ENCODE data around the gene ASTL.

The ASTL gene

GRCh38 chr2:96136129-96136720 lies 2.1 kb downstream of the ASTL start:
- TF ChIP-seq POLR2A (IDR thresholded peaks at IDR 0.05; ENCODE audit: low read depth, low read length), result no peak
- no peak for DNase-seq (ENCODE audit: insufficient read length, low spot score)
- no peak for FAIRE-seq

GRCh38 chr2:96135621-96136020 lies 2.7 kb downstream of the ASTL start:
- TF ChIP-seq POLR2A (IDR thresholded peaks at IDR 0.05; ENCODE audit: low read depth, low read length), result no peak
- no peak for DNase-seq (ENCODE audit: insufficient read length, low spot score)
- no peak for FAIRE-seq

GRCh38 chr2:96135171-96135570 lies 3.1 kb downstream of the ASTL start:
- no peak for FAIRE-seq
- no peak for TF ChIP-seq POLR2A (IDR thresholded peaks at IDR 0.05; ENCODE audit: low read depth, low read length)
- DNase-seq (ENCODE audit: insufficient read length, low spot score), result no peak

- no peak for DNase-seq (ENCODE audit: insufficient read length, low spot score)
- TF ChIP-seq POLR2A (IDR thresholded peaks at IDR 0.05; ENCODE audit: low read depth, low read length), result no peak
- FAIRE-seq, result no peak
Observed at GRCh38 chr2:96134421-96134820, 3.9 kb downstream of the ASTL start.

GRCh38 chr2:96131813-96132745 lies 6.2 kb downstream of the ASTL start:
- FAIRE-seq (no peak), DNase-seq (ENCODE audit: insufficient read length, low spot score) (no peak)
- no peak for TF ChIP-seq POLR2A (IDR thresholded peaks at IDR 0.05; ENCODE audit: low read depth, low read length)

- no peak for FAIRE-seq
- no peak for TF ChIP-seq POLR2A (IDR thresholded peaks at IDR 0.05; ENCODE audit: low read depth, low read length)
- DNase-seq (ENCODE audit: insufficient read length, low spot score), result no peak
Observed at GRCh38 chr2:96131152-96131812, 7.0 kb downstream of the ASTL start.

- no peak for FAIRE-seq
- no peak for DNase-seq (ENCODE audit: insufficient read length, low spot score)
- TF ChIP-seq POLR2A (IDR thresholded peaks at IDR 0.05; ENCODE audit: low read depth, low read length), result no peak
Observed at GRCh38 chr2:96130483-96130882, 7.8 kb downstream of the ASTL start.

- DNase-seq (ENCODE audit: insufficient read length, low spot score) (no peak), FAIRE-seq (no peak)
- TF ChIP-seq POLR2A (IDR thresholded peaks at IDR 0.05; ENCODE audit: low read depth, low read length), result no peak
Observed at GRCh38 chr2:96129528-96130120, 8.7 kb downstream of the ASTL start.

- TF ChIP-seq POLR2A (IDR thresholded peaks at IDR 0.05; ENCODE audit: low read depth, low read length), result no peak
- no peak for DNase-seq (ENCODE audit: insufficient read length, low spot score)
- FAIRE-seq, result no peak
Observed at GRCh38 chr2:96128456-96128855, 9.8 kb downstream of the ASTL start.

GRCh38 chr2:96124406-96125265 lies 13.7 kb downstream of the ASTL start:
- no peak for DNase-seq (ENCODE audit: insufficient read length, low spot score)
- no peak for TF ChIP-seq POLR2A (IDR thresholded peaks at IDR 0.05; ENCODE audit: low read depth, low read length)
- no peak for FAIRE-seq

GRCh38 chr2:96123936-96124335 lies 14.4 kb downstream of the ASTL start:
- FAIRE-seq (no peak), DNase-seq (ENCODE audit: insufficient read length, low spot score) (no peak)
- no peak for TF ChIP-seq POLR2A (IDR thresholded peaks at IDR 0.05; ENCODE audit: low read depth, low read length)

- TF ChIP-seq POLR2A (IDR thresholded peaks at IDR 0.05; ENCODE audit: low read depth, low read length), result no peak
- DNase-seq (ENCODE audit: insufficient read length, low spot score), result no peak
- FAIRE-seq, result no peak
Observed at GRCh38 chr2:96123290-96123689, 15.0 kb downstream of the ASTL start.

GRCh38 chr2:96122391-96122790 lies 15.9 kb downstream of the ASTL start:
- DNase-seq (ENCODE audit: insufficient read length, low spot score), result no peak
- FAIRE-seq, result no peak
- TF ChIP-seq POLR2A (IDR thresholded peaks at IDR 0.05; ENCODE audit: low read depth, low read length), result no peak

All from H54 (cell line).